Activated naive CD8-positive, alpha-beta T cell treated with anti-CD3 and anti-CD28 coated beads, Interleukin-2, amount 50 U/mL, for 24 hours (primary cell): ENCODE measurements around the gene ZNF544.

Experiments used
- ATAC-seq: fragments of 150-1000 bp; cut with Tn5 transposase; one replicate; pipeline ENCODE4 v1.10.0; 2021
- DNase-seq: peaks from one replicate; pipeline ENCODE4 v3.0.0; 2021
- H3K27ac Mint-ChIP-seq: one replicate; pipeline ENCODE4 v1.8.0; 2021; ENCODE audit warnings: mild to moderate bottlenecking, mixed read lengths
- H3K27me3 Mint-ChIP-seq: one replicate; pipeline ENCODE4 v1.8.0; 2021; ENCODE audit warnings: mixed read lengths
- H3K36me3 Mint-ChIP-seq: one replicate; pipeline ENCODE4 v1.8.0; 2021; ENCODE audit warnings: low read depth, mixed read lengths
- H3K4me1 Mint-ChIP-seq: one replicate; pipeline ENCODE4 v1.8.0; 2021; ENCODE audit warnings: mixed read lengths
- H3K4me3 Mint-ChIP-seq: one replicate; pipeline ENCODE4 v1.8.0; 2021; ENCODE audit warnings: mild to moderate bottlenecking, moderate library complexity, mixed read lengths
- H3K9me3 Mint-ChIP-seq: one replicate; pipeline ENCODE4 v1.8.0; 2021; ENCODE audit warnings: mixed read lengths

Gene ZNF544

DNA sequence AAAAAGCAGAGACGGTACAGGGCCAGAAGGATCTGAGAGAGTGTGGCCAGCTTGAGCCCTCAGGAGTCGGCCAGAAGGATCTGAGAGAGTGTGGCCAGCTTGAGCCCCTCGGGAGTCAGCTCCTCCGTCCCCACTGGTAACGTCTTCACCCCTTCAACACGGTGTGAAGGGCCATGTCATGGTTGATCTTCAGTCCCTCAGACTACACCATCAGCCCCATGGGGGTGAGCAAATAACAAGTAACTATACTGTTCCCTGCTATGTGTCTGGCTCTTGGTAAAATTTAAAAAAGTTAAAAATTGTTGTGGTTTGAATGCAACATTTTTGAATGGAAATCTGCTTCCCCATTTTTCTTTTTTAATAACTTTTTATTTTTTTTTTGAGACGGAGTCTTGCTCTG lies 48.5 kb downstream of the ZNF544 start:
- H3K4me1 Mint-ChIP-seq, result peaks cover 36% of the 10 kb centered on the region
- peaks cover 22% of the 10 kb centered on the region for H3K9me3 Mint-ChIP-seq
- peaks cover 71% of the 10 kb centered on the region for H3K36me3 Mint-ChIP-seq

DNA sequence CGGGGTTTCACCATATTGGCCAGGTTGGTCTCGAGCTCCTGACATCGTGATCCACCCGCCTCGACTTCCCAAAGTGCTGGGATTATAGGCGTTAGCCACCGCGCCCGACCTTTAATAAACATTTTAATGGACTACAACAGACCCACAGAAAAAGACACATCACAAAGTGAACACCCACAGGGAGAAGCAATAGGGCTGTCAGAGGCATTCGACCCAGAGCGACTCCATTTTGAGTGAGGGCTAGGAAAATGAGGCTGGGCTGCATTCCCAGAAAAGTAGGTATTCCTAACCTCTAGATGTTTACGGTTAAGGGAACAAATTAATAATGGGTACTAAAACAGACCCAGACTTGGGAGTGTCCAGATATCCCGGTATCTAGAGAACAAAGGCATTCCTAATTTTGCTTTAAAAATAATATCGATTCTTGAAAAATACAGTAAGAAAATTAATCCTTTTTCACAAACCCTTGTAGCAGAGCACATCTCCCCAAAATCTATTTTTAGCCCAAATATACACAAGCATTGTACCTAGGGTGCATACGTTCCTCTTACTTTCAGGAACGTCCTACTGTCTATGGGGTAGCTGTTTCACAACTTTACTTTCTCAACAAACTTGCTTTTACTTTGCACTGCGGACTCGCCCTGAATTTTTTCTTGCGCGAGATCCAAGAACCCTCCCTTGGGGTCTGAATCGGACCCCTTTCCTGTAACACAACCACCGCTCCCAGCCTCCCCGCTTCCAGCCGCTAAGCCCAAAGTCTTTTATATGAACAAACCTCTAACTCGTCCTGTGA lies 49.2 kb downstream of the ZNF544 start:
- Mint-ChIP-seq H3K36me3 (peaks cover 67% of the 10 kb centered on the region), H3K27me3 (no peaks in the 10 kb centered on the region), H3K4me1 (peaks cover 40% of the 10 kb centered on the region), H3K4me3 (peak overlapping the region; percentile 96), H3K27ac (peak overlapping the region; percentile 95), H3K9me3 (peaks cover 22% of the 10 kb centered on the region)
- DNase-seq (no peak), ATAC-seq (no peak)

More for the DNA sequence above, 48.5 kb downstream of the ZNF544 start:
- DNase-seq, result no peak
- no peak overlapping the region for H3K27ac Mint-ChIP-seq
- H3K27me3 Mint-ChIP-seq, result no peaks in the 10 kb centered on the region
- H3K4me3 Mint-ChIP-seq, result peak overlapping the region; percentile 96
- no peak for ATAC-seq

DNA sequence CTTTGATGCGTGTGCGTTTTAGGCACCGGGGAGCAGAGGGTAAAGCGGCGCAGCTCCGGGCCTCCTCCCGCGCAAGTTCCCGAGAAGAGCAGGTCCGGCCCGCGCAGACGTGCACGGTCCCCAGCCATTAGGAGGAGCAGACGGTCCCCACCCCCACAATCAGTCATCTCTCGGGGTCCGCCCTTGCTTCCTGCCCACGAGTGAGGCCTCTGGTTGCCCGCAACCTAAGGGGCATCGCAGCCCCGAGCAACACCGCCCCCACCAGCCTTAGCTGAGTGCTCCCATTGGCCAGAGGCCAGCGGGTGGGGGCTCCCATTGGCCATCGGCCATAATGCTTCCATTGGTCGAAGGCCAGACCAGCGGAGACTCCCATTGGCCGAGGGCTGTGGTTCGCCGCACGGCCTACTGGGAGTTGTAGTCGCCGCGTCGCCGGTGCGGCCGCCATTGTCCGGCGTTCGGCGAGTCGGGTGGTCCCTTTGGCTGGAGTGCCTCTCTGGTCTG lies 49.9 kb downstream of the ZNF544 start, which contains the start of gene ZNF8:
ZNF8 (plus strand) TSS at position 415 of the 501 bp plus-strand sequence. CDS start 127 bp downstream, outside the sequence.
- ATAC-seq (peak; percentile 99), DNase-seq (peak; percentile 97)
- Mint-ChIP-seq H3K27me3 (no peaks in the 10 kb centered on the region), H3K36me3 (peaks cover 69% of the 10 kb centered on the region), H3K9me3 (peaks cover 22% of the 10 kb centered on the region), H3K27ac (peak within 1 kb of the TSS; percentile 95), H3K4me3 (peak within 1 kb of the TSS; percentile 96), H3K4me1 (peaks cover 42% of the 10 kb centered on the region)

- Mint-ChIP-seq H3K9me3 (peaks cover 19% of the 10 kb centered on the region), H3K4me3 (peak overlapping the region; percentile 96), H3K4me1 (peaks cover 42% of the 10 kb centered on the region), H3K36me3 (peaks cover 68% of the 10 kb centered on the region), H3K27me3 (no peaks in the 10 kb centered on the region), H3K27ac (peak overlapping the region; percentile 95)
- DNase-seq (peak; percentile 68), ATAC-seq (no peak)
These were observed 50.6 kb downstream of the ZNF544 start for GRCh38 chr19:58279042-58279924.

DNA sequence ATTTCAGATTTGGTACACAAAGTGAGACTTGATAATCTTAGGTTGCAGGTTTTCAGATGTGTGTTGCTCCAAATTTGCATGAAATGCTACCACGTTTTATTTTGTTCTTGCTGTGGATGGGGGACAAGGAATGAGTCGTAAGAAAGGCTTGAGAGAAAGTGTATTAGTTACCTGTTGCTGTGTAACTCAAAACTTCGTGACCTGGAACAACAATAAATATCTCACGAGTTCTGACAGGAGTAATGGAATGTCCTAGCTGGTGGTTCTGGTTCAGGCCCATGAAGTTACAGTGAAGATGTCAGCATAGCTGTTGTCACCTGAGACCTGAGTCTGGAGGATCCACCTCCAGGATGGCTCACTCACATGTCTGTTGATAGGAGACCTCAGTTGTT lies 51.2 kb downstream of the ZNF544 start:
- ATAC-seq (no peak), DNase-seq (no peak)
- no peaks in the 10 kb centered on the region for H3K27me3 Mint-ChIP-seq
- peaks cover 67% of the 10 kb centered on the region for H3K36me3 Mint-ChIP-seq
- peak overlapping the region; percentile 96 for H3K4me3 Mint-ChIP-seq
- H3K9me3 Mint-ChIP-seq, result peaks cover 14% of the 10 kb centered on the region
- peak overlapping the region; percentile 78 for H3K27ac Mint-ChIP-seq
- H3K4me1 Mint-ChIP-seq, result peaks cover 42% of the 10 kb centered on the region

DNA sequence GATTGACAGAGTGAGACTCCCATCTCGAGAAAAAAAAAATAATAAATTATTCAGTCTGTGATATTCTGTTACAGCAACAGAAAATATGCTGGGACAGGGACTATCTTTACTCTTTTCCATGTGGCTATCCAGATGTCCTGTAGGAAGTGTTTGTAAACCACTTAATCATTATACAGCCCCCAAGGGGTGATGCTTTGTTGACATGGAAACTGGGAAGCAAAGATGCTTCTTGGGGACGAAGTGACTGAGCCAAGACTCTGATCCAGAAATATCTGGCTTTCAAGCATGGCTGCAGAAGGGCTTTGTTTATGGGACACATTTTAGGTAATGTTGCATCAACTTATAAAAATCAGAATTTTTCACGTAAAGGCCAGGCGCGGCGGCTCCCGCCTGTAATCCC lies 55.5 kb downstream of the ZNF544 start:
- Mint-ChIP-seq H3K4me3 (no peak overlapping the region), H3K4me1 (peaks cover 27% of the 10 kb centered on the region), H3K27me3 (no peaks in the 10 kb centered on the region), H3K27ac (no peak overlapping the region), H3K9me3 (peaks cover 3% of the 10 kb centered on the region), H3K36me3 (peaks cover 79% of the 10 kb centered on the region)
- ATAC-seq (no peak), DNase-seq (no peak)

DNA sequence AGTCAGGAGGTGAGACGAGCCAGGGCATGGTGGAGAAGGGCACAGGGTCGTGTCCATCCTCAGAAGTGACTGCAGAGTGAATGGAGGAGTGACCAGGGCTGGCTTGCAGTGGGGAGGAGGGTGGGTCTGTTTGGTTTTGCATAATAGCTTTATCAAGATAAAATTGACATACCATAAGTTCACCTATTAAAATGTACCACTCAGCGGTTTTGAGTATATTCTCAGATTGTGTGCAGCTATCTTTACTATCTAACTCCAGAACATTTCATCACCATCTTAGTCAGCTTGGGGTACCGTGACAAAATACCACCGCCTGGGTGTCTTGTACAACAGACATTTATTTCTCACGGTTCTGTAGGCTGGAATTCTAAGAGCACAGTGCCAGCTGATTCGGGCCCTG lies 63.2 kb downstream of the ZNF544 start:
- H3K9me3 Mint-ChIP-seq, result peaks cover 38% of the 10 kb centered on the region
- no peak overlapping the region for H3K27ac Mint-ChIP-seq
- DNase-seq, result no peak

DNA sequence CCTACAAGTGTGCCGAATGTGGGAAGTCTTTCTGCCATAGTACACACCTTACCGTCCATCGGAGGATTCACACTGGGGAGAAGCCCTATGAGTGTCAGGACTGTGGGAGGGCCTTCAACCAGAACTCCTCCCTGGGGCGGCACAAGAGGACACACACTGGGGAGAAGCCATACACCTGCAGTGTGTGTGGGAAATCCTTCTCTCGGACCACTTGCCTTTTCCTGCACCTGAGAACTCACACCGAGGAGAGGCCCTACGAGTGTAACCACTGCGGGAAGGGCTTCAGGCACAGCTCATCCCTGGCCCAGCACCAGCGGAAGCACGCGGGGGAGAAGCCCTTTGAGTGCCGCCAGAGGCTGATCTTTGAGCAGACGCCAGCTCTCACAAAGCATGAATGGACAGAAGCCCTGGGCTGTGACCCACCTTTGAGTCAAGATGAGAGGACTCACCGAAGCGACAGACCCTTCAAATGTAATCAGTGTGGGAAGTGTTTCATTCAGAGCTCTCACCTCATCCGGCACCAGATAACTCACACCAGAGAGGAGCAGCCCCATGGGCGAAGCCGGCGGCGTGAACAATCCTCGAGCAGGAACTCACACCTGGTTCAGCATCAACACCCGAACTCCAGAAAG lies 66.1 kb downstream of the ZNF544 start:
- no peak overlapping the region for H3K4me3 Mint-ChIP-seq
- DNase-seq (no peak), ATAC-seq (no peak)
- peaks cover 38% of the 10 kb centered on the region for H3K9me3 Mint-ChIP-seq
- no peaks in the 10 kb centered on the region for H3K27me3 Mint-ChIP-seq
- peaks cover 86% of the 10 kb centered on the region for H3K36me3 Mint-ChIP-seq
- H3K4me1 Mint-ChIP-seq, result no peaks in the 10 kb centered on the region
- no peak overlapping the region for H3K27ac Mint-ChIP-seq

More for the DNA sequence above, 63.2 kb downstream of the ZNF544 start:
- Mint-ChIP-seq H3K27me3 (no peaks in the 10 kb centered on the region), H3K36me3 (peaks cover 95% of the 10 kb centered on the region), H3K4me1 (no peaks in the 10 kb centered on the region), H3K4me3 (no peak overlapping the region)
- no peak for ATAC-seq

- no peaks in the 10 kb centered on the region for H3K4me1 Mint-ChIP-seq
- no peak for DNase-seq
- H3K36me3 Mint-ChIP-seq, result peaks cover 89% of the 10 kb centered on the region
- no peak overlapping the region for H3K27ac Mint-ChIP-seq
- no peak overlapping the region for H3K4me3 Mint-ChIP-seq
- H3K9me3 Mint-ChIP-seq, result peaks cover 37% of the 10 kb centered on the region
- ATAC-seq, result no peak
- H3K27me3 Mint-ChIP-seq, result no peaks in the 10 kb centered on the region
These were observed 67.4 kb downstream of the ZNF544 start for GRCh38 chr19:58296104-58296503.

GRCh38 chr19:58300620-58301019 lies 71.9 kb downstream of the ZNF544 start:
- no peaks in the 10 kb centered on the region for H3K9me3 Mint-ChIP-seq
- DNase-seq (no peak), ATAC-seq (no peak)
- no peaks in the 10 kb centered on the region for H3K27me3 Mint-ChIP-seq
- H3K4me3 Mint-ChIP-seq, result no peak overlapping the region
- no peak overlapping the region for H3K27ac Mint-ChIP-seq
- H3K36me3 Mint-ChIP-seq, result peaks cover 65% of the 10 kb centered on the region
- peaks cover 12% of the 10 kb centered on the region for H3K4me1 Mint-ChIP-seq

DNA sequence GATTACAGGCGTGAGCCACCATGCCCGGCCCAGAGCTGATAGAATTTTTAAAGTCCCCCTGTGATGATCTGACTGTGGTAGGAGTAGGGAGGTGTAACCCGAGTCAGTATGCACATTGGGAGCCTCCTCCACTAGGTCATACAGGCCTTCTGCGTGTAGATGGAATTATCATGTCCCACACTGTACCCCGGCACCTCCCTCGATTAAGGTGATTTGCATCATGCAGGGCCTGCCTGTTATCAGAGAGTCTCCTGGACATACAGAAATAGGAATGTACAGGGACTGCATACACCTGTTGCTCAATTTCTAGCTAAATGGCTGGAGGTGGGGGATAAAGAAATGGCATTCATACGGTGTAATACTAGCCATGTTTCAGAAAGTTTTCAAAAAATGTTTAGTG lies 75.5 kb downstream of the ZNF544 start:
- ATAC-seq (no peak), DNase-seq (no peak)
- no peaks in the 10 kb centered on the region for H3K27me3 Mint-ChIP-seq
- H3K4me3 Mint-ChIP-seq, result peak overlapping the region; percentile 99
- peak overlapping the region; percentile 99 for H3K27ac Mint-ChIP-seq
- peaks cover 45% of the 10 kb centered on the region for H3K4me1 Mint-ChIP-seq
- H3K36me3 Mint-ChIP-seq, result peaks cover 70% of the 10 kb centered on the region
- H3K9me3 Mint-ChIP-seq, result no peaks in the 10 kb centered on the region

- peaks cover 48% of the 10 kb centered on the region for H3K4me1 Mint-ChIP-seq
- no peaks in the 10 kb centered on the region for H3K27me3 Mint-ChIP-seq
- H3K27ac Mint-ChIP-seq, result peak overlapping the region; percentile 99
- ATAC-seq (peak; percentile 3), DNase-seq (no peak)
- peak overlapping the region; percentile 99 for H3K4me3 Mint-ChIP-seq
- peaks cover 73% of the 10 kb centered on the region for H3K36me3 Mint-ChIP-seq
- no peaks in the 10 kb centered on the region for H3K9me3 Mint-ChIP-seq
These were observed 76.0 kb downstream of the ZNF544 start for GRCh38 chr19:58304748-58305064.

DNA sequence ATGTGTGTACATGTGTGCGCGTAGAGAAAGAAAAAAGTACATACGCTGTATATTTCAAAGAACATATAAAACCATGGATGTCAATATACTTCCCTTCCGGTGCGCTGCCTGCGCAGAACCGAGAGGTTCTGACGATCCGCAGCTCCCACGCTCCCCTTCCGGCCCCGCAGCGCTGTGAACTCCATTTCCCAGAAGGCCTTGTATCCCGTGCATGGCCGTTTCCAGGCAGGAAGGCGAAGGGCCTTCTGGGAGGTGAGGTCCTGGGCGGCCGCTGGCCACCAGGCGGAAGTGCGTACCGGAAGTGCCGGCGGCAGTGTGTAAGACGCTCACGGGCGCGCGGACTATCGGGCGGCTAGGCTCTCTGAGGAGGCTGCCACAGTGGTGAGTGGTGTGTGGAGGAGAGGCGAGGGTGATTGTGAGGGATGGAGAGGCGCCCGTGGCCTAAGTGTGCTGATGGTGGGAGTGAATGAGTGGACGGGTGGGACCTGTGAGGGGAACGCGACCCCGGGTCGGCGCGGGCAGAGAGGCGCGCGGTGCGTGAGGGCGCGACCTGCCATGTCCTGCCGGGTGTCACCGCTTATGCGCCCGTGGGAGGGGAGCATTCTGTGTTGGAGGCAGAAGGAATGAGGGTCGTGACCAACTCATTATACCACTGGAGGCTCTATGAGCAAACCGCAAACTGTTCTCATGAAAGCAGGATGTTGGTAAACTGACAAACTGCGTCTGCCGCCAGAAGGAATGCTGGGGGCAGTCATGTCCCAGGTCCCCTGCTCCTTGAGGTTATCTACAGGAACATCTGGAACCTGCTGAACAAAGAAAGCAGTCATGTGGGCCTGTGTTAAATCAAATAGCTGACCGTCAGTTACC lies 76.6 kb downstream of the ZNF544 start, which contains the start of gene ERVK3-1:
ERVK3-1 (plus strand) TSS at position 313 of the 867 bp plus-strand sequence. CDS start 6,792 bp downstream, outside the sequence.
- H3K36me3 Mint-ChIP-seq, result peaks cover 73% of the 10 kb centered on the region
- peaks cover 48% of the 10 kb centered on the region for H3K4me1 Mint-ChIP-seq

More for the DNA sequence above, 76.6 kb downstream of the ZNF544 start, which contains the start of gene ERVK3-1:
- Mint-ChIP-seq H3K27me3 (no peaks in the 10 kb centered on the region), H3K9me3 (no peaks in the 10 kb centered on the region), H3K4me3 (peak within 1 kb of the TSS; percentile 99), H3K27ac (peak within 1 kb of the TSS; percentile 99)
- DNase-seq (peak; percentile 93), ATAC-seq (peak; percentile 98)
